ENCODE results near the gene CFAP46. TPM values are rescaled to one million over a fixed set of nuclear protein-coding genes. Genes with fewer than 3 reads are reported as not detected.

Gene CFAP46
- total RNA-seq, 1 donor from 2014 or later = 1.3 TPM

DNA sequence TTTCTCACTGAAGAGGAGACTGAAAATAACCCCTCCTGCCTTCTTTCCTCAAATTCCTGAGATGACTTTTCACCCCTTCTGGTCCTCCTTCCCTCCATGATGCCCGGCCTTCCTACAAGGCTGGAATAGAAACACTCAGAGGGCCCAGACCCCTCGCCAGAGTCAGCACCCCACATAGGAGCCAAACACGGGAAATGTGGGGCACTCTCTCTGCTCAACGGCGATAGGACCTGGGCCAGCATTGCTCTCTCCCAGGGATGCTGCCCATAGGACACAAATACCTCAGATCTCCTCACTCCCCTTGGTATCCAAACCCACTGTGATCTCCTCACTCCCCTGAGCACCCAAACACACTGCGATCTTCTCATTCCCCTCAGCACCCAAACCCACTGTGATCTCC, 7.4 kb downstream of the CFAP46 start:
- Histone ChIP-seq H3K27me3 (ENCODE audit: insufficient read depth, low read length) (no peaks in the 10 kb centered on the region), H2AFZ (ENCODE audit: low read depth, low read length) (no peak overlapping the region), H3K79me2 (ENCODE audit: insufficient read depth, low read length) (no peaks in the 10 kb centered on the region), H3K9me3 (ENCODE audit: insufficient read depth, low read depth, low read length) (no peaks in the 10 kb centered on the region), H3K36me3 (ENCODE audit: insufficient read depth, low read length) (no peaks in the 10 kb centered on the region), H3K4me3 (ENCODE audit: insufficient read depth, low read depth, low read length) (no peak overlapping the region), H3K9ac (ENCODE audit: low read length) (no peak overlapping the region), H3K4me2 (ENCODE audit: low read length) (no peak overlapping the region), H4K20me1 (ENCODE audit: insufficient read depth, low read length) (no peaks in the 10 kb centered on the region), H3K27ac (ENCODE audit: low read depth, low read length) (no peak overlapping the region), H3K4me1 (ENCODE audit: insufficient read depth, low read length) (no peaks in the 10 kb centered on the region)
- H3K9me3 Mint-ChIP-seq (ENCODE audit: unreplicated experiment) = no peaks in the 10 kb centered on the region
- no peaks in the 10 kb centered on the region for H3K36me3 Mint-ChIP-seq (ENCODE audit: low read depth, unreplicated experiment)
- no peak overlapping the region for H3K4me3 Mint-ChIP-seq (ENCODE audit: unreplicated experiment)
- H3K27ac Mint-ChIP-seq (ENCODE audit: unreplicated experiment) = no peak overlapping the region
- DNase-seq (ENCODE audit: low read depth) = no peak
- TF ChIP-seq EZH2 (IDR thresholded peaks at IDR 0.05; ENCODE audit: insufficient read depth, low read length) (no peak), CTCF (IDR thresholded peaks at IDR 0.05; ENCODE audit: insufficient read depth, low read depth, low read length) (no peak)
- H3K27me3 Mint-ChIP-seq (ENCODE audit: low read depth, unreplicated experiment) = no peaks in the 10 kb centered on the region
- FAIRE-seq = no peak
- H3K4me1 Mint-ChIP-seq (ENCODE audit: low read depth, unreplicated experiment) = no peaks in the 10 kb centered on the region

- Histone ChIP-seq H3K9ac (ENCODE audit: low read length) (no peak overlapping the region), H3K4me3 (ENCODE audit: insufficient read depth, low read depth, low read length) (no peak overlapping the region), H3K9me3 (ENCODE audit: insufficient read depth, low read depth, low read length) (no peaks in the 10 kb centered on the region), H3K4me2 (ENCODE audit: low read length) (no peak overlapping the region), H3K4me1 (ENCODE audit: insufficient read depth, low read length) (no peaks in the 10 kb centered on the region), H3K36me3 (ENCODE audit: insufficient read depth, low read length) (no peaks in the 10 kb centered on the region), H3K27ac (ENCODE audit: low read depth, low read length) (no peak overlapping the region), H3K79me2 (ENCODE audit: insufficient read depth, low read length) (no peaks in the 10 kb centered on the region), H2AFZ (ENCODE audit: low read depth, low read length) (no peak overlapping the region), H4K20me1 (ENCODE audit: insufficient read depth, low read length) (no peaks in the 10 kb centered on the region), H3K27me3 (ENCODE audit: insufficient read depth, low read length) (no peaks in the 10 kb centered on the region)
- DNase-seq (ENCODE audit: low read depth) (no peak), FAIRE-seq (no peak)
- no peak for TF ChIP-seq EZH2 (IDR thresholded peaks at IDR 0.05; ENCODE audit: insufficient read depth, low read length)
- TF ChIP-seq CTCF (IDR thresholded peaks at IDR 0.05; ENCODE audit: insufficient read depth, low read depth, low read length) = no peak
- H3K27ac Mint-ChIP-seq (ENCODE audit: unreplicated experiment) = no peak overlapping the region
- H3K27me3 Mint-ChIP-seq (ENCODE audit: low read depth, unreplicated experiment) = no peaks in the 10 kb centered on the region
- H3K9me3 Mint-ChIP-seq (ENCODE audit: unreplicated experiment) = no peaks in the 10 kb centered on the region
- peaks cover 3% of the 10 kb centered on the region for H3K36me3 Mint-ChIP-seq (ENCODE audit: low read depth, unreplicated experiment)
- no peak overlapping the region for H3K4me3 Mint-ChIP-seq (ENCODE audit: unreplicated experiment)
- H3K4me1 Mint-ChIP-seq (ENCODE audit: low read depth, unreplicated experiment) = peaks cover 2% of the 10 kb centered on the region
Observed at GRCh38 chr10:132933308-132934042, 8.9 kb downstream of the CFAP46 start.

Measured in astrocyte (in vitro differentiated cells and primary cell).